HG02571 (cell line): ENCODE data around the gene FBXO42.
"Not testable (repeated sequence)": the region's sequence is repeated elsewhere in the genome, so short reads cannot be mapped to it uniquely, and the experiment has no call there.

Experiments used
- ATAC-seq: cut with Tn5 transposase; IDR thresholded peaks from one replicate; pipeline ENCODE4 v1.9.1; 2021; ENCODE audit warnings: mild to moderate bottlenecking, moderate library complexity; ENCODE audit not compliant: unreplicated experiment

The FBXO42 gene

GRCh38 chr1:16222716-16223115 lies 129.6 kb downstream of the FBXO42 start:
- ATAC-seq, result not testable (repeated sequence)

GRCh38 chr1:16221499-16221898 lies 130.8 kb downstream of the FBXO42 start:
- ATAC-seq, result no peak

GRCh38 chr1:16219968-16220500 lies 132.2 kb downstream of the FBXO42 start:
- ATAC-seq, result no peak

- no peak for ATAC-seq
Measured at GRCh38 chr1:16218674-16219071, 133.6 kb downstream of the FBXO42 start.

GRCh38 chr1:16218014-16218673 lies 134.1 kb downstream of the FBXO42 start:
- ATAC-seq, result no peak

GRCh38 chr1:16217061-16217785 lies 135.1 kb downstream of the FBXO42 start:
- ATAC-seq, result peak; percentile 70

GRCh38 chr1:16215882-16216753 lies 136.2 kb downstream of the FBXO42 start:
- ATAC-seq, result peak; percentile 38

- not testable (repeated sequence) for ATAC-seq
Measured at GRCh38 chr1:16215240-16215639, 137.0 kb downstream of the FBXO42 start.

- ATAC-seq, result not testable (repeated sequence)
Measured at GRCh38 chr1:16213544-16213943, 138.7 kb downstream of the FBXO42 start.

GRCh38 chr1:16213013-16213412 lies 139.3 kb downstream of the FBXO42 start:
- ATAC-seq, result no peak

GRCh38 chr1:16212251-16212961 lies 139.9 kb downstream of the FBXO42 start, which contains the start of gene ARHGEF19:
ARHGEF19 (minus strand) TSS chr1:16212652; CDS start chr1:16209054, 3,598 bp downstream.
- no peak for ATAC-seq

- ATAC-seq, result no peak
Measured at GRCh38 chr1:16211824-16212223, 140.5 kb downstream of the FBXO42 start.

GRCh38 chr1:16210581-16210980 lies 141.7 kb downstream of the FBXO42 start:
- ATAC-seq, result no peak

- ATAC-seq, result no peak
Measured at GRCh38 chr1:16209847-16210407, 142.4 kb downstream of the FBXO42 start.

GRCh38 chr1:16209132-16209846 lies 143.0 kb downstream of the FBXO42 start:
- no peak for ATAC-seq

GRCh38 chr1:16208270-16208987 lies 143.9 kb downstream of the FBXO42 start:
- ATAC-seq, result no peak

GRCh38 chr1:16207318-16208269 lies 144.7 kb downstream of the FBXO42 start:
- ATAC-seq, result no peak
